Mucosa of descending colon (tissue), 3 donors: ENCODE results near the gene FARP1. TPM values are rescaled to one million over a fixed set of nuclear protein-coding genes. Genes with fewer than 3 reads are reported as not detected.

ENCODE experiments used
- ATAC-seq: fragments of 200-7000 bp; cut with Tn5 transposase; one replicate; pipeline ENCODE4 v1.9.1; 2020; ENCODE audit warnings: mild to moderate bottlenecking, moderate library complexity
- DNase-seq, 3 donors: peaks; one replicate each; pipeline ENCODE4 v3.0.0-alpha.2; 2020
- H3K36me3 ChIP-seq: fragments of 200-600 bp; one replicate; pipeline ENCODE4 v1.8.0; 2021; ENCODE audit warnings: low read depth, mild to moderate bottlenecking
- H3K4me1 ChIP-seq: fragments of 200-600 bp; one replicate; pipeline ENCODE4 v1.8.0; 2021; ENCODE audit warnings: low read depth, mild to moderate bottlenecking
- H3K4me3 ChIP-seq: fragments of 200-600 bp; one replicate; pipeline ENCODE4 v1.8.0; 2021; ENCODE audit warnings: mild to moderate bottlenecking
- H3K9me3 ChIP-seq: fragments of 200-600 bp; one replicate; pipeline ENCODE4 v1.8.0; 2021; ENCODE audit warnings: mild to moderate bottlenecking
- CTCF ChIP-seq: fragments of 200-600 bp; IDR thresholded peaks from one replicate; pipeline ENCODE4 v1.8.0; 2022; ENCODE audit warnings: antibody characterized with exemption, mild to moderate bottlenecking
- intact Hi-C, 2 donors: fragments of 100-400 bp; cut with DNase I in 1 of 2; cut with micrococcal nuclease in 1 of 2; formaldehyde crosslinking; loops; one replicate each; pipeline versions ENCODE4 v1.11.0 to v1.11.1; 2022; cut with DNase I, micrococcal nuclease
- total RNA-seq, 3 donors: library from RNA; stranded (reverse); fragmentation: NEBNext Ultra II Directional in 2 of 3; extraction: Animal tissue kit (Norgen Biotek cat#: 25700) in 2 of 3; gene quantifications; one replicate each; pipeline versions ENCODE4 v1.2.1 to v1.2.4, GENCODE V29; 2021 to 2023
- donor health status: DM: no; HTN: no; CAD: no; lungs with moderate emphysema.
- donor health status: DM: no; HTN: no; CAD: no.
- donor health status: DM: no; HTN: yes; CAD: no.

FARP1 gene
- total RNA-seq, 3 donors from 2014 or later, result 44.4 to 111 (median 53.6) TPM

- H3K4me3 ChIP-seq, result no peak overlapping the region
- TF ChIP-seq CTCF, result no peak
- DNase-seq (no peak), ATAC-seq (no peak)
- H3K9me3 ChIP-seq, result no peaks in the 10 kb centered on the region
- H3K36me3 ChIP-seq, result no peaks in the 10 kb centered on the region
- intact Hi-C loops, result no loop called here
- no peaks in the 10 kb centered on the region for H3K4me1 ChIP-seq
These were observed 178.5 kb downstream of the FARP1 start for GRCh38 chr13:98321395-98321794.

- Histone ChIP-seq H3K4me3 (no peak overlapping the region), H3K9me3 (no peaks in the 10 kb centered on the region), H3K36me3 (no peaks in the 10 kb centered on the region), H3K4me1 (no peaks in the 10 kb centered on the region)
- intact Hi-C loops, result no loop called here
- DNase-seq (no peak), ATAC-seq (no peak)
- no peak for TF ChIP-seq CTCF
These were observed 179.3 kb downstream of the FARP1 start for GRCh38 chr13:98322091-98322718.

- no peak for DNase-seq
- ATAC-seq, result no peak
- H3K36me3 ChIP-seq, result no peaks in the 10 kb centered on the region
- no peak overlapping the region for H3K4me3 ChIP-seq
- no peaks in the 10 kb centered on the region for H3K9me3 ChIP-seq
- TF ChIP-seq CTCF, result no peak
- no peaks in the 10 kb centered on the region for H3K4me1 ChIP-seq
- intact Hi-C loops, result no loop called here
These were observed 181.2 kb downstream of the FARP1 start for GRCh38 chr13:98324105-98324504.

- no peaks in the 10 kb centered on the region for H3K36me3 ChIP-seq
- H3K4me3 ChIP-seq, result no peak overlapping the region
- H3K9me3 ChIP-seq, result no peaks in the 10 kb centered on the region
- ATAC-seq, result no peak
- intact Hi-C loops, result no loop called here
- H3K4me1 ChIP-seq, result no peaks in the 10 kb centered on the region
- no peak for TF ChIP-seq CTCF
- DNase-seq, result no peak
These were observed 182.8 kb downstream of the FARP1 start for GRCh38 chr13:98325724-98326123.

- Histone ChIP-seq H3K4me1 (no peaks in the 10 kb centered on the region), H3K36me3 (no peaks in the 10 kb centered on the region), H3K9me3 (no peaks in the 10 kb centered on the region), H3K4me3 (no peak overlapping the region)
- no peak for DNase-seq
- no peak for ATAC-seq
- intact Hi-C loops, result no loop called here
- TF ChIP-seq CTCF, result no peak
These were observed 183.4 kb downstream of the FARP1 start for GRCh38 chr13:98326291-98326690.
